ENCODE measurements around the gene MAD1L1.
"Not testable (repeated sequence)": the region's sequence is repeated elsewhere in the genome, so short reads cannot be mapped to it uniquely, and the experiment has no call there.

The MAD1L1 gene

GRCh38 chr7:2040201-2040892 lies 192.4 kb downstream of the MAD1L1 start:
- H3K36me3 ChIP-seq (ENCODE audit: insufficient read depth, low read depth, low read length): peaks cover 7% of the 10 kb centered on the region; the same call in 1 of the 2 replicates
- H3K9me3 ChIP-seq (ENCODE audit: insufficient read depth, low read depth, low read length): 0 out of 2 replicates have a peak, but pooled peaks cover 5% of the 10 kb centered on the region
- no peaks in the 10 kb centered on the region for H3K27me3 ChIP-seq (ENCODE audit: insufficient read depth, low read length)
- H3K4me3 ChIP-seq (ENCODE audit: low read length): no peak overlapping the region
- peaks cover 3% of the 10 kb centered on the region; the same call in 1 of the 2 replicates for H3K4me1 ChIP-seq (ENCODE audit: insufficient read depth, low read length)
- H3K27ac ChIP-seq (ENCODE audit: low read length): no peak overlapping the region
- H3K9ac ChIP-seq (ENCODE audit: low read depth, low read length): no peak overlapping the region

- Histone ChIP-seq H3K4me1 (ENCODE audit: insufficient read depth, low read length) (peaks cover 3% of the 10 kb centered on the region; the same call in 1 of the 2 replicates), H3K36me3 (ENCODE audit: insufficient read depth, low read depth, low read length) (peaks cover 7% of the 10 kb centered on the region; the same call in 1 of the 2 replicates), H3K27me3 (ENCODE audit: insufficient read depth, low read length) (no peaks in the 10 kb centered on the region), H3K4me3 (ENCODE audit: low read length) (no peak overlapping the region), H3K27ac (ENCODE audit: low read length) (no peak overlapping the region), H3K9ac (ENCODE audit: low read depth, low read length) (no peak overlapping the region), H3K9me3 (ENCODE audit: insufficient read depth, low read depth, low read length) (0 out of 2 replicates have a peak, but pooled peaks cover 5% of the 10 kb centered on the region)
These were observed 193.6 kb downstream of the MAD1L1 start for GRCh38 chr7:2038931-2039728.

- H3K27me3 ChIP-seq (ENCODE audit: insufficient read depth, low read length): no peaks in the 10 kb centered on the region
- H3K9me3 ChIP-seq (ENCODE audit: insufficient read depth, low read depth, low read length): 0 out of 2 replicates have a peak, but pooled peaks cover 4% of the 10 kb centered on the region
- no peak overlapping the region for H3K9ac ChIP-seq (ENCODE audit: low read depth, low read length)
- peaks cover 6% of the 10 kb centered on the region; the same call in 1 of the 2 replicates for H3K36me3 ChIP-seq (ENCODE audit: insufficient read depth, low read depth, low read length)
- peaks cover 3% of the 10 kb centered on the region; the same call in 1 of the 2 replicates for H3K4me1 ChIP-seq (ENCODE audit: insufficient read depth, low read length)
- H3K4me3 ChIP-seq (ENCODE audit: low read length): no peak overlapping the region
- no peak overlapping the region for H3K27ac ChIP-seq (ENCODE audit: low read length)
These were observed 194.8 kb downstream of the MAD1L1 start for GRCh38 chr7:2037808-2038522.

GRCh38 chr7:2037301-2037807 lies 195.4 kb downstream of the MAD1L1 start:
- no peak overlapping the region for H3K9ac ChIP-seq (ENCODE audit: low read depth, low read length)
- no peaks in the 10 kb centered on the region for H3K9me3 ChIP-seq (ENCODE audit: insufficient read depth, low read depth, low read length)
- no peaks in the 10 kb centered on the region for H3K36me3 ChIP-seq (ENCODE audit: insufficient read depth, low read depth, low read length)
- peaks cover 3% of the 10 kb centered on the region; the same call in 1 of the 2 replicates for H3K4me1 ChIP-seq (ENCODE audit: insufficient read depth, low read length)
- no peaks in the 10 kb centered on the region for H3K27me3 ChIP-seq (ENCODE audit: insufficient read depth, low read length)
- H3K4me3 ChIP-seq (ENCODE audit: low read length): no peak overlapping the region
- no peak overlapping the region for H3K27ac ChIP-seq (ENCODE audit: low read length)

- no peak overlapping the region for H3K27ac ChIP-seq (ENCODE audit: low read length)
- no peaks in the 10 kb centered on the region for H3K9me3 ChIP-seq (ENCODE audit: insufficient read depth, low read depth, low read length)
- H3K4me1 ChIP-seq (ENCODE audit: insufficient read depth, low read length): peaks cover under 1% of the 10 kb centered on the region; the same call in 1 of the 2 replicates
- no peaks in the 10 kb centered on the region for H3K36me3 ChIP-seq (ENCODE audit: insufficient read depth, low read depth, low read length)
- no peak overlapping the region for H3K9ac ChIP-seq (ENCODE audit: low read depth, low read length)
- no peaks in the 10 kb centered on the region for H3K27me3 ChIP-seq (ENCODE audit: insufficient read depth, low read length)
- no peak overlapping the region for H3K4me3 ChIP-seq (ENCODE audit: low read length)
These were observed 196.0 kb downstream of the MAD1L1 start for GRCh38 chr7:2036786-2037185.

- not testable (repeated sequence) for H3K27ac ChIP-seq (ENCODE audit: low read length); H3K4me3 ChIP-seq (ENCODE audit: low read length); H3K4me1 ChIP-seq (ENCODE audit: insufficient read depth, low read length)
These were observed 196.5 kb downstream of the MAD1L1 start for GRCh38 chr7:2036201-2036600.

GRCh38 chr7:2034291-2035201 lies 198.2 kb downstream of the MAD1L1 start:
- H3K4me3 ChIP-seq (ENCODE audit: low read length): no peak overlapping the region
- H3K36me3 ChIP-seq (ENCODE audit: insufficient read depth, low read depth, low read length): no peaks in the 10 kb centered on the region
- no peaks in the 10 kb centered on the region for H3K9me3 ChIP-seq (ENCODE audit: insufficient read depth, low read depth, low read length)
- no peak overlapping the region for H3K27ac ChIP-seq (ENCODE audit: low read length)
- no peak overlapping the region for H3K9ac ChIP-seq (ENCODE audit: low read depth, low read length)
- no peaks in the 10 kb centered on the region for H3K27me3 ChIP-seq (ENCODE audit: insufficient read depth, low read length)
- no peaks in the 10 kb centered on the region for H3K4me1 ChIP-seq (ENCODE audit: insufficient read depth, low read length)

More at GRCh38 chr7:2036201-2036600, 196.5 kb downstream of the MAD1L1 start:
- H3K27me3 ChIP-seq (ENCODE audit: insufficient read depth, low read length); H3K9me3 ChIP-seq (ENCODE audit: insufficient read depth, low read depth, low read length); H3K9ac ChIP-seq (ENCODE audit: low read depth, low read length); H3K36me3 ChIP-seq (ENCODE audit: insufficient read depth, low read depth, low read length): not testable (repeated sequence)

- H3K27me3 ChIP-seq (ENCODE audit: insufficient read depth, low read length): no peaks in the 10 kb centered on the region
- H3K27ac ChIP-seq (ENCODE audit: low read length): no peak overlapping the region
- no peaks in the 10 kb centered on the region for H3K9me3 ChIP-seq (ENCODE audit: insufficient read depth, low read depth, low read length)
- H3K4me1 ChIP-seq (ENCODE audit: insufficient read depth, low read length): no peaks in the 10 kb centered on the region
- H3K36me3 ChIP-seq (ENCODE audit: insufficient read depth, low read depth, low read length): no peaks in the 10 kb centered on the region
- no peak overlapping the region for H3K4me3 ChIP-seq (ENCODE audit: low read length)
- H3K9ac ChIP-seq (ENCODE audit: low read depth, low read length): no peak overlapping the region
These were observed 199.1 kb downstream of the MAD1L1 start for GRCh38 chr7:2033586-2034135.

GRCh38 chr7:2032876-2033407 lies 199.8 kb downstream of the MAD1L1 start:
- H3K4me3 ChIP-seq (ENCODE audit: low read length): no peak overlapping the region
- H3K9me3 ChIP-seq (ENCODE audit: insufficient read depth, low read depth, low read length): no peaks in the 10 kb centered on the region
- H3K4me1 ChIP-seq (ENCODE audit: insufficient read depth, low read length): no peaks in the 10 kb centered on the region
- no peak overlapping the region for H3K9ac ChIP-seq (ENCODE audit: low read depth, low read length)
- no peak overlapping the region for H3K27ac ChIP-seq (ENCODE audit: low read length)
- H3K27me3 ChIP-seq (ENCODE audit: insufficient read depth, low read length): no peaks in the 10 kb centered on the region
- H3K36me3 ChIP-seq (ENCODE audit: insufficient read depth, low read depth, low read length): no peaks in the 10 kb centered on the region

GRCh38 chr7:2032030-2032875 lies 200.5 kb downstream of the MAD1L1 start:
- Histone ChIP-seq H3K27me3 (ENCODE audit: insufficient read depth, low read length) (no peaks in the 10 kb centered on the region), H3K9me3 (ENCODE audit: insufficient read depth, low read depth, low read length) (no peaks in the 10 kb centered on the region), H3K4me3 (ENCODE audit: low read length) (no peak overlapping the region), H3K36me3 (ENCODE audit: insufficient read depth, low read depth, low read length) (no peaks in the 10 kb centered on the region), H3K4me1 (ENCODE audit: insufficient read depth, low read length) (no peaks in the 10 kb centered on the region), H3K27ac (ENCODE audit: low read length) (no peak overlapping the region), H3K9ac (ENCODE audit: low read depth, low read length) (no peak overlapping the region)
